Measurements from ENCODE around the gene ADAMTS2.

Gene ADAMTS2

GRCh38 chr5:179260324-179261070 is 84.8 kb downstream of the ADAMTS2 start:
- Histone ChIP-seq H3K9me2 (ENCODE audit: low read depth, low read length) (no peaks in the 10 kb centered on the region), H3K27ac (ENCODE audit: low read depth, low read length, poor library complexity, severe bottlenecking) (no peak overlapping the region), H3K4me2 (ENCODE audit: low read length) (no peak overlapping the region), H3K36me3 (ENCODE audit: insufficient read depth, low read length) (no peaks in the 10 kb centered on the region), H4K20me1 (ENCODE audit: insufficient read depth, low read length) (no peaks in the 10 kb centered on the region), H3K9ac (ENCODE audit: low read length) (no peak overlapping the region), H3K4me3 (ENCODE audit: low read depth, low read length, poor library complexity, severe bottlenecking) (no peak overlapping the region), H3F3A (ENCODE audit: insufficient read depth, low read length) (no peaks in the 10 kb centered on the region), H3K27me3 (ENCODE audit: insufficient read depth, low read length) (no peaks in the 10 kb centered on the region), H3K4me1 (ENCODE audit: insufficient read depth, low read length, severe bottlenecking) (no peaks in the 10 kb centered on the region), H2AFZ (ENCODE audit: low read length) (no peak overlapping the region), H3K9me3 (ENCODE audit: low read length) (no peaks in the 10 kb centered on the region), H3K79me2 (ENCODE audit: insufficient read depth, low read length) (no peaks in the 10 kb centered on the region)
- TF ChIP-seq EZH2 (IDR thresholded peaks at IDR 0.05; ENCODE audit: borderline replicate concordance, low read length) (no peak), CTCF (IDR thresholded peaks at IDR 0.05; ENCODE audit: low read length) (no peak)

GRCh38 chr5:179259731-179260323 is 85.4 kb downstream of the ADAMTS2 start:
- Histone ChIP-seq H3K27me3 (ENCODE audit: insufficient read depth, low read length) (no peaks in the 10 kb centered on the region), H3K9me2 (ENCODE audit: low read depth, low read length) (no peaks in the 10 kb centered on the region), H3K36me3 (ENCODE audit: insufficient read depth, low read length) (no peaks in the 10 kb centered on the region), H3K79me2 (ENCODE audit: insufficient read depth, low read length) (no peaks in the 10 kb centered on the region), H3K4me2 (ENCODE audit: low read length) (no peak overlapping the region), H3K4me1 (ENCODE audit: insufficient read depth, low read length, severe bottlenecking) (no peaks in the 10 kb centered on the region), H3K9me3 (ENCODE audit: low read length) (no peaks in the 10 kb centered on the region), H4K20me1 (ENCODE audit: insufficient read depth, low read length) (no peaks in the 10 kb centered on the region), H3K4me3 (ENCODE audit: low read depth, low read length, poor library complexity, severe bottlenecking) (no peak overlapping the region), H3K9ac (ENCODE audit: low read length) (no peak overlapping the region), H3F3A (ENCODE audit: insufficient read depth, low read length) (no peaks in the 10 kb centered on the region), H2AFZ (ENCODE audit: low read length) (no peak overlapping the region), H3K27ac (ENCODE audit: low read depth, low read length, poor library complexity, severe bottlenecking) (no peak overlapping the region)
- no peak for TF ChIP-seq CTCF (IDR thresholded peaks at IDR 0.05; ENCODE audit: low read length)
- TF ChIP-seq EZH2 (IDR thresholded peaks at IDR 0.05; ENCODE audit: borderline replicate concordance, low read length), result no peak

- no peak overlapping the region for H3K4me2 ChIP-seq (ENCODE audit: low read length)
- no peak overlapping the region for H3K27ac ChIP-seq (ENCODE audit: low read depth, low read length, poor library complexity, severe bottlenecking)
- no peaks in the 10 kb centered on the region for H4K20me1 ChIP-seq (ENCODE audit: insufficient read depth, low read length)
- H3K9ac ChIP-seq (ENCODE audit: low read length), result no peak overlapping the region
- H3K27me3 ChIP-seq (ENCODE audit: insufficient read depth, low read length), result no peaks in the 10 kb centered on the region
- no peaks in the 10 kb centered on the region for H3K79me2 ChIP-seq (ENCODE audit: insufficient read depth, low read length)
- H3K9me3 ChIP-seq (ENCODE audit: low read length), result no peaks in the 10 kb centered on the region
- H3K4me1 ChIP-seq (ENCODE audit: insufficient read depth, low read length, severe bottlenecking), result no peaks in the 10 kb centered on the region
- H3K36me3 ChIP-seq (ENCODE audit: insufficient read depth, low read length), result no peaks in the 10 kb centered on the region
- H3F3A ChIP-seq (ENCODE audit: insufficient read depth, low read length), result no peaks in the 10 kb centered on the region
- H3K9me2 ChIP-seq (ENCODE audit: low read depth, low read length), result no peaks in the 10 kb centered on the region
- TF ChIP-seq EZH2 (IDR thresholded peaks at IDR 0.05; ENCODE audit: borderline replicate concordance, low read length), result no peak
- no peak for TF ChIP-seq CTCF (IDR thresholded peaks at IDR 0.05; ENCODE audit: low read length)
- H2AFZ ChIP-seq (ENCODE audit: low read length), result no peak overlapping the region
- H3K4me3 ChIP-seq (ENCODE audit: low read depth, low read length, poor library complexity, severe bottlenecking), result no peak overlapping the region
Measured at GRCh38 chr5:179258922-179259730, 86.1 kb downstream of the ADAMTS2 start.

All from OCI-LY1 (cell line).